ENCODE measurements around the gene TMEM150A.

- TF ChIP-seq SP1 (IDR thresholded peaks at IDR 0.05) = no peak
- no peak for TF ChIP-seq NFRKB (IDR thresholded peaks at IDR 0.05)
- no peak for TF ChIP-seq FOXK2 (IDR thresholded peaks at IDR 0.05)
- no peak for TF ChIP-seq FOXM1 (IDR thresholded peaks at IDR 0.05; ENCODE audit: borderline replicate concordance)
- no peak for TF ChIP-seq BHLHE40 (IDR thresholded peaks at IDR 0.05; ENCODE audit: borderline replicate concordance)
- no peak for TF ChIP-seq SUZ12 (IDR thresholded peaks at IDR 0.05)
These were observed 575 bp downstream of the TMEM150A start for GRCh38 chr2:85601771-85602475.
